Skeletal muscle cell (primary cell): ENCODE results near the gene IDS.
A peak's percentile ranks its signal among the peaks of the same experiment; 100 is the strongest.
"Not testable (repeated sequence)": the region's sequence is repeated elsewhere in the genome, so short reads cannot be mapped to it uniquely, and the experiment has no call there.

ENCODE experiments used
- DNase-seq: peaks from one replicate; pipeline ENCODE4 v3.0.0-alpha.2; 2010; ENCODE audit warnings: low read depth
- H3K4me3 ChIP-seq: 2 replicates; pipeline ENCODE4 v1.5.1; 2011; ENCODE audit warnings: low read depth, mild to moderate bottlenecking, control low read depth, low read length, moderate library complexity

The IDS gene

DNA sequence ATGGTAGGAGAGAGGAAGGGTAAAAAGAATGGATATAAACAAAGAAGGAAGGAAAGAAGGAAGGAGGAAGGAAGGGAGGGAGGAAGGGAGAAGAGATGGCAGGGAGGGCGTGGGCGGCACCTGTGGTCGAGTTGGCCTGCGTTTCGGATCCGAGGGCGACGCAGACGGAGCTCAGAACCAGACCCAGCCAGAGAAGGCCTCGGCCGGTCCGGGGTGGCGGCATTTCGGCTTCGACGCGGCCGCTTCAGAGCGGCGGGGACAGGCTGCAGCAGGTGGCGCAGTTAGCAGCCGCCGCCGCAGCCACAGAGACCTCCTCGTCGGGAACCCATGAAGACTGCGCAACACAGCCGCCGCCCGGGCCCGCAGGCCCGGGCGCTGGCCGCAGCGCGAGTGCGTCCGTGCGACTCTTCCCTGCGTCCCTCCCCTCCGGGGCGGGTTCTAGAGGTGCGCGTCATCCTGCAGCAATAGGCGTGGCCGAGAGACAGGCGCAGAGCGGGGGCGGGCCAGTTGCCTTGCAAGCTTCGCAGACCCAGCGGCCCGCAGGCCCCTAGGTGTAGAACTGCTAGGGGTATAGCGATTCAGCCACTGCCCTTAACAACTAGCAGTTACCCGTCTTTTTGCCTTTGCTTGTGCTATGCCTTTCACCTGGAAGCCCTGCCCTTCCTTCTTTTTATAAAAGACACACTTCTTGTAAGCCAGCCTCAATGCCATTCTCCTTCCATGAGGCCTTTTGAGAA lies at the start of gene IDS:
TSS of gene IDS (minus strand) at position 392 of the 737 bp plus-strand sequence. CDS start at position 223, 169 bp downstream.
- H3K4me3 ChIP-seq = peak within 1 kb of the TSS; percentile 64
- peak; percentile 65 for DNase-seq

- H3K4me3 ChIP-seq, DNase-seq: not testable (repeated sequence)
These were observed 46.8 kb upstream of the IDS start for GRCh38 chrX:149551939-149552248.

DNA sequence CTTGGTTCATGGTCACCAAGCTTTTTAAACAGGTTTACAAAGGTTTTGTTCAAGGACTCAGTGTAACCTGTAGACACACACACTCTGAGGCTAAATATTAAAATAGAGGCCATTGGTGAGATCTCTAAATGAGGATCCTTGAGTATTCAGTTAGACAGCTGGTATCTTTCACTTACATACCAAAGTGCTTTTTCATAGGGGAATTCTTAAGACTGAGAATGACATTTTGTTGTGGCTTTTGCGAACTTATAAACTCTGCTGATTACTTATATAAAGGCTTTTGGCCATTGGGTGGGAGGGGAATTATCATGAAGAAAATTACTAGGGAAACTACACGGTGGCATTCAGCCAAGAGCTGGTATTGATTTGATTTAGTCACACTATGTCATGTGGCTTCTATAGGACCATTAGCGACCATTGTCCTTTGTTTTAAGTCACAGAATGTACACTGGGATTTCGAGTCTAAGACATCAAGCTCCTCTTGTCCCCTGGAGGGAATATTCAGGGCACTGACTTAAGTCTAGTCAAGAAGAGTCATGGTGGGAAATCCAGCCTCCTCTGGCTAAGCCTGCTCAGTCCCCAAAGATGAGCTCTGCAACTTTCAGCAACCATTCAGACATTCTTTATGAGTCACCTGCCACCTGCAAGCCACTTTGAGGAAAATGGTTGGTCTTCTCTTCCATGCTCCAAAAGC lies 46.3 kb upstream of the IDS start:
- DNase-seq, H3K4me3 ChIP-seq: not testable (repeated sequence)

- not testable (repeated sequence) for H3K4me3 ChIP-seq, DNase-seq
These were observed 45.3 kb upstream of the IDS start for GRCh38 chrX:149550454-149550853.

DNA sequence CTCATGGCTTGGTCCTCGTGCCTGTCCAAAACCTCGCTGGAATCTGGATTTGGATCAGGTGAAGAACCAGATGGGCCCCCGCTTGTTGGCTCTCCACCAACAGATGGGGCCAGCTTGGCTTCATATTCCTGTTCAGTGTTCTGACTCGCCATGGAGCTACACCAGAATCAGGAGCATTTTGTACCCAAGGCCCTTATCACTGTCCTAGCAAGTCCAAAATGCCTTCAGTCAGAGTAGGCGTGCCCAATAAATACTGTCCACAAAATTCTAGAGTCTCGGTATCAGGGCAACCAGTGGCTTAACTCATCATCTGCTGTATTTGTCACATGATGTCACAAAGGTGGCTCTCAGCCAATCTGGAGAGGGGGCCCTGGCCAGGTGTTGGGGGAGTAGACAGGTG lies 44.6 kb upstream of the IDS start, which contains the start of gene HSFX3:
TSS of gene HSFX3 (minus strand) at position 224 of the 400 bp plus-strand sequence. CDS start at position 152, 72 bp downstream.
- DNase-seq, H3K4me3 ChIP-seq: not testable (repeated sequence)

- H3K4me3 ChIP-seq, DNase-seq: not testable (repeated sequence)
These were observed 42.7 kb upstream of the IDS start for GRCh38 chrX:149547782-149548181.

GRCh38 chrX:149546962-149547361 lies 41.9 kb upstream of the IDS start:
- DNase-seq, H3K4me3 ChIP-seq: not testable (repeated sequence)

DNA sequence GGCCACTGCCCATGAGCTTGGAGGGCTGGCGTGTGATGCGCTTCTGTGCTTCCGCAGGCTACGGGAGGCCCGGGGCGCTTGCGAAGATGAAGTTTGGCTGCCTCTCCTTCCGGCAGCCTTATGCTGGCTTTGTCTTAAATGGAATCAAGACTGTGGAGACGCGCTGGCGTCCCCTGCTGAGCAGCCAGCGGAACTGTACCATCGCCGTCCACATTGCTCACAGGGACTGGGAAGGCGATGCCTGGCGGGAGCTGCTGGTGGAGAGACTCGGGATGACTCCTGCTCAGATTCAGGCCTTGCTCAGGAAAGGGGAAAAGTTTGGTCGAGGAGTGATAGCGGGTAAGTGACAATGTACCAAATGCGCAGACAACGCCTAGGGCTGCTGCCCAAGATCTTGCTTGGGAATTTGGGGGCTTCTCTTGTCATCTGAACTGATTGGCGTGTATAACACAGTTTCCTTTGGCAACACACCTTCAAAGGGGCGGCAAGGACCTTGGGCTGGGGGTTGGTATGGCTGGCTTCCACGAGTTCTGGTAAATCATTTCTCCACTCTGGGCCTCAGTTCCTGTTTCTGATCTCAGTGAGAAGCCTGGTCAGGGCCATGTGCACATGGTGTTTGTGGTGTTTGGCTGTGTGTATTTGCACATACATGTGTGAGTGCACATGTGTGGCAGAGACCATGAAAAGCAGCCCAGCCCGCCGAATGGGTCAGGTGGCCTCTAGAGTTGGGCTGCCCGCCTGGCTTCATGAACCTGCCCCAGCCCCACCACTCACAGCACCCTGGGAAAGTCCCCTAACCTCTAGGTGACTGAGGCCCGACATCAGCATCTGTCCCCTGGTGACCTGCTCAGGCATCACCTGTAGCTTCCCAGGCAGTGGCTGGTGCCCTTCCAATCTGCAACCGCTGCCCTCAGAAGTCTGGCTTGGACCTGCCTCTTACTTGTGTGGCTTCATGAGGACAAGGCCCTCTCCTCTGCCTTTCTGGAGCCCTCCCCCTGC lies 40.7 kb upstream of the IDS start:
- not testable (repeated sequence) for DNase-seq, H3K4me3 ChIP-seq

- peak overlapping the region; percentile 75 for H3K4me3 ChIP-seq
- DNase-seq = no peak
These were observed 36.5 kb upstream of the IDS start for GRCh38 chrX:149541521-149542047.

GRCh38 chrX:149540621-149541520 lies 35.8 kb upstream of the IDS start, which contains the start of gene EOLA1:
Gene EOLA1 (plus strand): TSS chrX:149541012. CDS start chrX:149545631, 4,619 bp downstream.
- H3K4me3 ChIP-seq = peak within 1 kb of the TSS; percentile 75
- DNase-seq = peak; percentile 89

- peak; percentile 65 for DNase-seq
- H3K4me3 ChIP-seq = peak overlapping the region; percentile 75
These were observed 35.1 kb upstream of the IDS start for GRCh38 chrX:149540131-149540620.

DNA sequence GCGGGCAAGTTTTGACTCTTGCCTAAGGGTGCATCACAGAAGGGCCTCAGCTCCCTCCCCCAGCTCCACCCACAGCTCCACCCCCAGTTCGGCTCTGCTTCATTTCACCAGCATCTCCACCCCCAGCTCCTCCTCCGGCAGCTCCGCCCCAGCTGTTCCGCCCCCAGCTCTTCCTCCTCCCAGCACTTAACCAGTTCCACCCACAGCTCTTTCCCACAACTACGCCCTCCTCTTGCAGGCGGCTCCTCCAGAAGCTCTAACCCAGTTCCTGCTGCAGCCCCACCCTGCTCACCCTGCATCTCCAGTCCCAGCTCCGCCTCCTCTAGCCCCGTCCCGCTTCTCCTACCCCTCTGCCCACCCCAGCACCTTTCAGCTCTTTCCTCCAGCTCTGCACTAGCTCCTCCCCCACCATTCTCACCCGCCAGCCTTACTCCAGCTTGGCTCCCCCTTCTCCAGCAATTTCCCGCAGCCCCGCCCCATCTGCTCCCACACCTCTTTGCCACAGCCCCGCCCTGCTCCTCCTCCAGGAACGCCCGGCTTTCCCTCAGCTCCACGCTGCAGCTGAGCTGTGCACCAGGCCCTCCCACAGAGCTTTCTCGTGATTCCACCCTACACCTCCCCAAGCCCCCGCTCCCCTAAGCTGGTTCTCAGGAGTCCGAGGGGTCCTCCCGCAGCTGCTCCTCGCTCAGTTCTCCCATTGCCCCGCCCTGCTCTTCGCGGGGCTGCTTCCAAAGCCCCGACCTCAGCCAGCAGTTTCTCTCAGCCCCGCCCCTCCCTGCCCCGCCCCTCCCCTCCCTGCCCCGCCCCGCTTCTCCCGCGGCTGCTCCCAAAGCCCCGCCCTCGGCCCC lies 34.4 kb upstream of the IDS start:
- H3K4me3 ChIP-seq = peak overlapping the region; percentile 50
- peak; percentile 82 for DNase-seq

GRCh38 chrX:149537474-149537873 lies 32.4 kb upstream of the IDS start:
- not testable (repeated sequence) for DNase-seq, H3K4me3 ChIP-seq

DNA sequence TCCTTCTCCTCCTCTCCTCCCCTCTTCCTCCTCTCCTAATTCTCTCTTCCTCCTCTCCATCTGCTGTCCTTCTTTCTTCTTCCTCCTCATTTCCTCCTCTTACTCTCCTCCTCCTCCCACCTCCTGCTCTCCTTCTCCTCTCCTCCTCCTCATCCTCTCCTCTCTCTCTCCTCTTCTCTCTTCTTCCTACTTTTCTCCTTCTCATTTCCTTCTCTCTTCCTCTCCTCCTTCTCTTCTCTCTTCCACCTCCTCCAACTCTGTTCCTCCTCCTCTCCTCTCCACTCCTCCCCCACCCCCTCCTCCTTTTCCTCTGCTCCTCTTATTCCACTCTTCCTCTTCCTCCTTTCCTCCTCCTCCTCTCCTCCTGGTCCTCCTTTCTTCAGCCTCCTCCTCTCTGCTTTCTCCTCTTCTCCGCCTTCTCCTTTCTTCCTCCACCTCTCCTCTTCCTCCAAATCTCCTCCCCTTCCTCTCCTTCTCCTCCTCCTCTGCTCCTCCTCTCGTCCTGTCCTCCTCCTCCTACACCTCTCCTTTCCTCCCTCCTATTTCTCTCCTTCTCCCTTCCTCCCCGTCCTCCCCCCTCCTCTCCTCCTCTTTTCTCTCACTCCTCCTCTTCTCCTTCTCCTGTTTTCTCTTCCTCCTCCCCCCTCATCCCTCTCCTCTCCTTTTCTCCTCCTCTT lies 30.0 kb upstream of the IDS start:
- not testable (repeated sequence) for DNase-seq, H3K4me3 ChIP-seq

DNA sequence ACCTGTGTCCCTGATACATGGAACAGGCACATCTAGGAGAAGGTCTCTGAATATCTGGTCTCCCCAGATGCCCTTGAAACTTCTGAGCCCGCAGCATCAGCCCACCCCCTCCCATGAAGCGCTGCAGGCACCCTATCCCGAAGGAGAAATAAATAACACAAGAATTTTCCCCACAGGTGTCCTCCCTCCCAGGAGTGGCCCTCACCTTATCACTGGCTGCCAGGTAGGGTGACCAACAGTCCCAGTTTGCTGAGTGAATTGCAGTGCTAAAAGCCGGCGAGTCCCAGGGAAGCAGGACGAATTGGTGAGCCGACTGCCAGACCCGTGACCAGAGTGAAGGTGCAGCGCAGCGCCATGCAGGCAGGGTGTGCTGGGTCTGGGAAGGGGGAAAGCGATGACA lies 28.9 kb upstream of the IDS start:
- not testable (repeated sequence) for H3K4me3 ChIP-seq, DNase-seq

- H3K4me3 ChIP-seq, DNase-seq: not testable (repeated sequence)
These were observed 27.8 kb upstream of the IDS start for GRCh38 chrX:149532868-149533267.

DNA sequence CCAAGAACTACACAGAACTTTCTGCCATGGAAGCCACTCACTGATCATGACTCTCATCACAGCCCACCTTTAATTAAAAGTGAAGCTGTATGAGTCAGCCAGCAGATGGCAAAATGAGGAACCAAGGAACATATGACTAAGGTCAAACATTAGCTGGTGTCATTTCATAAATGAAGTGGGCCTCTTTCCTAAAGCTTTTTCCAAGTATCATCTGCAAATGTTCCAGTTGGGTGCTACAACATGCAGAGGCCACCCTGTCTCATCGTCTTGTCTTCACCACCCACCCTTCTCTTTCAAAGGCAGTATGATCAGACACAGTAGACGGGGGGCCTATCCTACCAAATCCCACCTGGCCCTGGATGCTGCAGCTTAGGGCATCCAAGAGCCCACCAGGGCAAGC lies 26.5 kb upstream of the IDS start:
- no peak overlapping the region for H3K4me3 ChIP-seq
- DNase-seq = no peak
